Measurements from ENCODE around the gene MYO1D.

The MYO1D gene

GRCh38 chr17:32504166-32504990 is 372.5 kb downstream of the MYO1D start:
- DNase-seq (ENCODE audit: low spot score), result no peak

GRCh38 chr17:32503251-32504165 is 373.4 kb downstream of the MYO1D start:
- DNase-seq (ENCODE audit: low spot score), result no peak

DNA sequence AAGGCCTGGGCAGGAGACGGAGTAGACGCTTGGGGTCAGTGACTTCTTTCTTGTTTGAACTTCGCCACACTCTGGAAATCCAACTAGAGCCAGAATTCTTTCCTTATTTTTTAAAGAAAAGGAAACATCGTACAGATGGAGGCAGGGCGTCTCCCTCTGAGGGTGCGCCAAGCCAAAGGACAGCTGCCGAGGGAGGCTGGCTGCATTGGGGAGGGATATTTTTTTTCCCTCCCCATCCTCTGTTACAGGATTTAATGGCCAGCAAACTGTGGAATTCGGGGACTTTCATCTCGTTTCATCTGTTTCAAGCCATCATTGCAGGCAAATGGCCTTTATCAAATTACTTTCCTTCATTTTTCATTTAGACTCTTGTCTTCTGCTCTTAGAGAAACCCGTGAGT is 374.2 kb downstream of the MYO1D start:
- DNase-seq (ENCODE audit: low spot score), result no peak

GRCh38 chr17:32502013-32502412 is 374.9 kb downstream of the MYO1D start:
- no peak for DNase-seq (ENCODE audit: low spot score)

- DNase-seq (ENCODE audit: low spot score), result no peak
These were observed 378.5 kb downstream of the MYO1D start for GRCh38 chr17:32498391-32498790.

DNA sequence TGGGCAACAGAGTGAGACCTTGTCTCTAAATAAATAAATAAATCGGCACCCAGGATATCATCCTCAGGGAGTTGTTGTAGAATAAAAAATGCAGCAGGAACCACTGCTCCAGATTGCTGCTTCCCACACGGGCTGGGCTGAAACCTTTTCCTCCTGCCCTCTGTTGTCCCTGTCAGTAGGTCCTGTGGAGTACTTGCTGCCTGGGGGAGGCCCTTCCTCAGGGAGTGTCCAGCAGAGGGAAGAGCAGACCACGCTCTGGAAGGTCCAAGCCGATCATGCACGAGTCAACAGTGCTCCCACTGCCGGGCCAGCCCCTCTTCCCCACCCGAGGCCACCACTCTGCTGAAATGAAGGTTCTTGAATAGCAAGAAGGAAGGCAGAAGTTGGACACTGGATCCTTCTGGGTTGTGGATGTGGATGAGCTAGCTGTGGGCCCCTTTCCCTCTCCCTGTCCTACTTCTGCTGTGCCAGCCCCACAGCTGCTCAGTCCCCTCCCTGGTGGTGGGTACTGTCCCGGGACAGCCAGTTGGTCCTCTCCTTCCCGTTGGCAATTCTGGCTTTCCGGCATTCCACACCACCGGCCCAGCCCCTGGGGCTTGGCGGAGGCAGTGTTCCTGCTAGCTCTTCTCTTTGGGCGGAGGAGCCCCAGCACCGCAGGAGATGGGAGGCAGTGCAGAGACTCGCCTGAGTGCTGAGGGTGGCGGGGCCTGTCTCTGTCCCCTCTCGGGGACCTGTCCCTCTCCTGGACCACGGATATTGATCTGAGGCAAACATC is 379.3 kb downstream of the MYO1D start:
- no peak for DNase-seq (ENCODE audit: low spot score)

GRCh38 chr17:32496395-32497073 is 380.4 kb downstream of the MYO1D start:
- no peak for DNase-seq (ENCODE audit: low spot score)

DNA sequence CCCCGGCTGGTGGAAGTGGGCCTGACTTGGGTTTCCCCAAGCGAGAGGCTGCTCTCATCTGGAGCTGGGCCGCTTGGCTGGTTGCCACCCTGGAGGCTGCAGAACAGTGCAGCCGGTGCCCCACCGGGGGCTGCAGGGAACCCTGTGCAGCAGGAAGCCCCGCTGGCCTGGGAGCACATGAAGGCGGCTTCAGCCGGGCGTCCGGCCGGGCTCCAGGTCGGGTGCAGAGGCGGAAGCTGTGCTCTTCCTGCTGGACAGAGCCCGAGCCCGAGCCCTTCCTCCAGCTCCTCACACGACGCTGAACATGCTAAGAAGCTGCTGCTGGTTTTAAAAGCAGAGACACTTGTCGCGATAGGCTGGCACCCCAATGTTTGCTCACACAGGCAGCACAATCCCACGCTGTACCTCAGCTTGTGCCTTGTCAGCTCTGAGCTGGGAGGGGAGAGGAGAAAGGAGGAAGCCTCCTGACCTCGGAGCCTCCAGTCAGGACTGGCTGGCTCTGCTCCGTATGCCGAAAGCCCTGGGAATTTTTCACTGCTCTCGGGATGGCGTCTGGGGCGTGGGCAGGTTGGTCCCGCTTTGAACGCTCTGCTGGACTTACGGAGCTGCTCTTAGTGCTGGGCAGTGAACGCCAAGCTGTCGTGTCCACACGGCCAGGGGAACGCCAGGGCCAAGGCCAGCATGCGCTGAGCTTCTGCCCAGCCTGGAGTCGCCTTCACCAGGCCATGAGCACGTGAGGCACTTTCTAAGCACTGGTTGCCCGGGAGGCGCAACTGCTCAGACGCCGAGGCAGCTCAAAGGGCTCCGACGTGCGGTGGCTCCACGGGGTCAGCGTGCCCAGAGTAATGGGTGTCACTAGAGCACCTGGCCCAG is 381.3 kb downstream of the MYO1D start:
- DNase-seq (ENCODE audit: low spot score), result no peak

- no peak for DNase-seq (ENCODE audit: low spot score)
These were observed 382.1 kb downstream of the MYO1D start for GRCh38 chr17:32494621-32495358.

DNA sequence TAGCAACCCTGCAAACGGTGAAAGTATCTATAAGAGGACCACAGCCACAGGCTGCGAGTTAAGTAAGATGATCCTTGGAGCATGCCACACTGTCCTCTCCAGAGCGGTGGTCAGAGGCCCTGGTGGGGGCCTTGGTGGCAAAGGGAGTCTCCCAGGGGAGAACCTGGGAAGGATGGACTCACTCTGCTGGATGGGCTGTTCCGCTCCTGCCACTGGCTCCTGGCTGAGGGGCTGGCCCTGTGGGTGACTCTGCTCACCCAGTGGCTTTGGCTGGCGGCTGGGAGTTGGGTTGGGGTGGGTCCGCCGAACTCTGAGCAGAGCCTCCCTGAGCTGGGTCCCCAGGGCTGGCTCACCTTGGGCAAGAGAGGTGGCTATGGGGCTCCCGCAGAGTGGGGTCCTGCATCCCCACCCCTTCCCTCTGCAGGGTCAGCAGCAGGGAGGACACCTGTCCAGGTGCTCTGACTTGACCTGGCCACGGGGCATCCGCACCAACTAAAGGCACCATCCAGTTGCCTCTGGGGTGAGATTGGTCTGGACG is 382.9 kb downstream of the MYO1D start:
- DNase-seq (ENCODE audit: low spot score), result no peak

DNA sequence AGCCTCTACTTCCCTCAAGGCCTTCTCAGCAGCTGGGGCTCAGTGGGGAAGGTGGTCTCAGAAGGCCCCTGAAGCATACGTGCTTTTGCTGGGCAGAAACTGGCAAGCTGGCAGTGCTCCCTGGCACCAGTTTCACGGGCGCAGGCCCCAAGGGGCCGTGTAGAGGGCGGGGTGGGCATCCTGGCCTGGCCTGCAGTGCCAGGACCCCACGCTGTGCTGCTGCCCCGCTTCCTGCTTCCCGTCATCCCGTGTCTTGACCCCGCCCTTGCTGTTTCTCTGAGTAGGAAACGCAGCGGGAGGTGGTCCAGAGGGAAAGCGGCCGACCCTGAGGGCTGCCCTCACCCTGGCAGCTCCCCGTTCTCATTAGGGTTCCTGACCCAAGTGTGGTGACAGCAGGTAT is 383.4 kb downstream of the MYO1D start:
- no peak for DNase-seq (ENCODE audit: low spot score)

- no peak for DNase-seq (ENCODE audit: low spot score)
These were observed 384.2 kb downstream of the MYO1D start for GRCh38 chr17:32492648-32493289.

DNA sequence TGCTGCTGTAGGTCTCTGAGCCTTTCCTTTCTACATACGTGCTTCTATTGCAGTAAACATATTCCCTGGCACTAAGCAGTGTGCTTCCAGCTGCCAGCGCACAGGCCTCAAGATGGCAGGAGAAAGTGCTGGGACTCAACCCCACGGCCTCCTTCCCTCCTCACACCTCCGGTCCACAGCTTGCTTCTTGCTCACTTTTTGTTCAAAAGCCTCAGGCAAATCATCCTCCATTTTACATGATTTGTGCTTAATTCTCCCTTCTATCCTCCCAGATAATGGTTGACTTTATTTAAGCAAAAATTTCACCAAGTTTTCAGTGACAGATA is 384.7 kb downstream of the MYO1D start:
- no peak for DNase-seq (ENCODE audit: low spot score)

GRCh38 chr17:32491371-32492263 is 385.3 kb downstream of the MYO1D start:
- no peak for DNase-seq (ENCODE audit: low spot score)

GRCh38 chr17:32490101-32490482 is 386.8 kb downstream of the MYO1D start:
- DNase-seq (ENCODE audit: low spot score), result no peak

DNA sequence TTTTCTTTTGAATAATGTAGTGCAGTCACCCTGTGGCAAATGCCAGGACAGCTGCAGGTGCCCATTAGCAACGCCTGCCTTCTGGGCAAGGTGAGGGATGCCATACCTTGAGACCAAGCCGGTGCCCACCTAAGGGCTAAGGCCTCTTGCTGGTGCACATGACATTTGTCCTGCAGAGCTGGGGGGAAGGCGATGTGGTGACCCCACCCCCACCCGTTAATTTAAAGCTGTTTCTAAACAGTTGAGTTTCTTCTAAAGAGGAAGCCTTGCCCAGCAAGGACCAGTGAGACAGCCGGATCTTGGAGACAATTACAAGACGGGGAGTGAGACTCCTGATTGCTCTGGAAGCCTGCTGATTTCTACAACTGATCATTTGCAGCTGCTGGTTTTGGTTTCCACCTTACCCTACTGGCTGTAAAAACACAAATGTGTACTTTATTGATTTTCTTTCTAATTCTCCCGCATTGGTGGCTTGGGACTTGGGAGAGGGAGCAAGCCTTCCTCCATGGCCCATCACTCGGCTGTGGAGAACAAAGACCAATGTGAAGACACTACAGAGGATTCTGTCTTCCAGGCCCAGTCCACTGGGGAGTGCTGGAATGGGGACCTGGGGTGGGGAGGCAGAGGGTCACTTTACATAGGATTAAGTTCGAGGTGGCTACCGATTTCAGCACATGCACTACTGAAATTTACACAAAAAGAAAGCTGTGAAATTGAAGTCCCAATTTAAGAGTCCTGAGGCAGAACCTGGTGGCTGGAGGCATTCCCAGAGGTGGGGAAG is 387.4 kb downstream of the MYO1D start:
- no peak for DNase-seq (ENCODE audit: low spot score)

DNA sequence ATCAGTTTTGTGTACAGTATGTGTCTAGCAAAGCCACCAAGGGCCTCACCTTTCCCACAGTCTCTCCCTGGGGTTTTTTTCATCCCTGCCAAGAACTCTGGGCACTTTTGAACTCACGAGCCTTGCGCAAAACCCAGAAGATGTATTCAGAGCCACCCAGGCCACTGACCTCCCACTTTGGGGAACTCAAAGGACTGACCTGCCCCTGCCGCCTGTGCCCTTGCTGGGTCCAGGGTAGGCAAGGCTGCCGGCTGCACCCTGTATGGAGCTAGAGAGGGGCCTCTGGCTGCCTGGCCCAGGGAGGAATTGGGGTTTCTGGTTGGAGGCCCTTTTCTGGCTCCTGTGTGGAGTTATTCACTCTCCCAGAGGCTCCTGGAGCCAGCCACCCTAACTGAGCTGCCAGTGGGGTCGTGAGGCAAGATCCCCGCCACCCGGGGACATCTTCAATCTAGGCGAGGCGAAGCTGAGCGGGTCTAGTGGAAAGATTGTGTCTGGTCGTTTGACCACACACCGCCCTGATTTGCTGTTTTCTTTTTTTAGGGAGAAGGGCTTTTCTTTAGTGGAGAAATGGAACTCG is 388.2 kb downstream of the MYO1D start:
- no peak for DNase-seq (ENCODE audit: low spot score)

Measured in hematopoietic multipotent progenitor cell treated with erythropoietin and hydrocortisone succinate and interleukin-3 and kit ligand, for 17 days (in vitro differentiated cells).